DOHH2 (cell line): ENCODE data around the gene MAPK4.

ENCODE experiments used
- CTCF ChIP-seq: fragments of 200-600 bp; sonication (generic); IDR thresholded peaks from one replicate; pipeline ENCODE4 v1.5.1; 2014; ENCODE audit warnings: antibody characterized with exemption, mild to moderate bottlenecking, low read depth, low read length; ENCODE audit not compliant: poor library complexity, severe bottlenecking
- EZH2phosphoT487 ChIP-seq: fragments of 200-600 bp; sonication (generic); IDR thresholded peaks from 2 replicates; pipeline ENCODE4 v1.6.1; 2017; ENCODE audit warnings: borderline replicate concordance, mild to moderate bottlenecking, antibody characterized with exemption, low read length, moderate library complexity, mixed read lengths

DNA sequence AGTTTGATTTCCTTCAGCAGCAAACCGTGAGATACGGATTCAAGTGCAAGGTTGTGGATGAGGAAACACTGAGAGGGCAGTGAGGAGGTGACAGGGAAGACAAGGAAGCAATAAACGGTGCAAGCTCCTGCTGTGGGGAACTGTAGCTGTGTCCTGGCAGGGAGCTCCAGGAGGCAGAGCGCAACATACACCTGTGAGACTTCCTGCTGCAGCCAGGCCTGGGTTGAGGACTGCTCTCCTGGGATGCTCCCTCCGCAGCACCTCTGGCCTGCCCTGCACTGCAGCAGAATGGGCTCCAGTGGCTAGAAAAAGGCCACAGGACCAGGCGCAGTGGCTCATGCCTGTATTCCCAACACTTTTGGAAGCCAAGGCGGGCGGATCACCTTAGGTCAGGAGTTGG is 174.5 kb downstream of the MAPK4 start:
- TF ChIP-seq CTCF (no peak), EZH2phosphoT487 (no peak)
